GM11168 (cell line): Measurements from ENCODE around the gene DCT.
"Not testable (repeated sequence)": the region's sequence is repeated elsewhere in the genome, so short reads cannot be mapped to it uniquely, and the experiment has no call there.

ENCODE experiments used
- in situ Hi-C: fragments of 300-500 bp; cut with MboI; formaldehyde crosslinking; loops from one replicate; pipeline ENCODE4 v1.12.0; 2022; ENCODE audit warnings: low sequenced_read_pairs; ENCODE audit not compliant: unreplicated experiment

DCT gene

GRCh38 chr13:94479616-94480015, at the start of gene DCT:
TSS of gene DCT (minus strand) at chr13:94479682. CDS start at chr13:94479255, 427 bp downstream.
- in situ Hi-C loops: no loop called here

- in situ Hi-C loops: not testable (repeated sequence)
Measured at GRCh38 chr13:94526956-94527355, 47.5 kb upstream of the DCT start.

GRCh38 chr13:94525781-94526180, 46.3 kb upstream of the DCT start:
- in situ Hi-C loops: no loop called here

- in situ Hi-C loops: no loop called here
Measured at GRCh38 chr13:94524407-94524806, 44.9 kb upstream of the DCT start.

- in situ Hi-C loops: no loop called here
Measured at GRCh38 chr13:94520001-94520400, 40.5 kb upstream of the DCT start.

DNA sequence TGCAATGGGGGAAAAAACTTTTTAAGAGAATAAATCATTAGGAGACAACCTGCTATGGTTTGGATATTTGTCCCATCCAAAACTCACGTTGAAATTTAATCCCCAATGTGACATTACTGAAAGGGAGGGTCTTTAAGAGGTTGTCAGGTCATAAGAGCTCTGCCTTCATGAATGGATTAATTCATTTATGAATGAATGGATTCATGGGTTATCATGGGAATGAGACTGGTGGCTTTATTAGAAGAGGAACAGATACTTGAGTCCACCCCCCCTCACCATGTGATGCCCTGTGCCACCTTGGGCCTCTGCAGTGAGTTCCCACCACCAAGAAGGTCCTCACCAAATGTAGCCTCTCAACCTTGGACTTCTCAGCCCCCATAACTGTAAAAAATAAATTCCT, 37.0 kb upstream of the DCT start:
- in situ Hi-C loops: no loop called here

DNA sequence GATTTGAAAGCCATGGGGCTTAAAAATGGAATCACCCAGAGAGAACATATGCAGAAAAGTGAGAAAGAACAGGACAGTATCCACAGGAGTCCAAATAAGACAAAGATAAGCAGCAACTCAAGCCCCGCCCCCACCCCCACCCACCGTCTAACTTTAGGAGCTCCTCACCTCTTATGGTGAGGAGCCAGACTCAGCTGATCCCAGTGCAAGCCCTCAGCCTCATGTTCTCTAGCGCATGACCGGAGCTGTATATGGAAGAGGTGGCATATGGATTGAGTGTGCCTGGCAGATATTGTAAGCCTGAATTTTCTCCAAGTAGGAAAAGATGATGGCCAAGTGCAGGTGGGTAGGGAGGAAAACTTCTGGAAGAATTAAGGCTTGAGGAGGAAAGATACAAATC, 36.4 kb upstream of the DCT start:
- in situ Hi-C loops: no loop called here

DNA sequence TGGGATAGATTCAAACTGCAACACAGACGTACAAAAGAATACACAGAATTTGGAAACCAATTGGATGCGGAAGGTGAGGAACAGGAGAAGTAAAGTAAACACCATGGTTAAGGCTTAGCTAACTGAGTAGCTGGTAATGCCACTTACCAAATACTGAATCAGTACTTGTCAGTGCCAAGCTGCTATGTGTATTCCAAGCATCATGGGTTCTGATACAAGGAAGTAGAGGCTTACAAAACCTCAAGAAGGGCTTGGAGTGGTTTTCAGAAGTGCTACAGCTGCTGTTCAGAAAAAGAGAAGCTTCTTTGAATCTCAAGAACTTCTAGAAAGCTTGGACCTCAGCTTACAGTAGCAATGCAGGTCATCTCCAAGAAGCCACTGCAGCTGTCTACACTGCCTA, 35.9 kb upstream of the DCT start:
- in situ Hi-C loops: no loop called here

DNA sequence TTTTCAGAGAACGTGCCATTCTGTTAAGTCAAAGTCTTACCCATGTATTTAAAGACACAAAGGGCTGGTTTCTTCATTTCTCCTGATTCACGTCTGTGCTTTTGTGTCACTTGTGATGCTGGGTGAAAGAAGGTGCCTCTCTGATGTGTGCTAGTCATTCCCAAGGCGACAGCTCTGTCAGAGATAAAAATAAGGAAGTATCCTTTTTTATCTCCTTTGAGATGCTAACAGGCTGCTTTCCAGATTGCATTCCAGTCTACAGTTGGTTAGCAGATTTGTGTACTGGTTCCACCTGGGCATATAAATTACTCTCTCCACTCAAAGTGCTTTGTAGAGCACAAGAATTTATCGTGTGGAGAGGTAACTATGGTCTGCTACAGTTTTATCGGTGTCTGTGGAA, 33.5 kb upstream of the DCT start:
- in situ Hi-C loops: no loop called here

- in situ Hi-C loops: no loop called here
Measured at GRCh38 chr13:94505730-94506129, 26.2 kb upstream of the DCT start.

- in situ Hi-C loops: no loop called here
Measured at GRCh38 chr13:94503851-94504250, 24.4 kb upstream of the DCT start.

DNA sequence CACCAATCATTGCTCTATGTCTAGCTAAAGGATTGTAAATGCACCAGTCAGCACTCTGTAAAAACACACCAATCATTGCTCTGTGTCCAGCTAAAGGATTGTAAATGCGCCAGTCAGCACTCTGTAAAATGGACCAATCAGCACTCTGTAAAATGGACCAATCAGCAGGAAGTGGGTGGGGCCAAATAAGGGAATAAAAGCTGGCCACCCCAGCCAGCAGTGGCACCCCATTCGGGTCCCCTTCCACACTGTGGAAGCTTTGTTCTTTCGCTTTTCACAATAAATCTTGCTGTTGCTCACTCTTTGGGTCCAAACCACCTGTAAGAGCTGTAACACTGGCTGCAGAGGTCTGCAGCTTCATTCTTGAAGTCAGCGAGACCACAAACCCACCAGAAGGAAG, 19.3 kb upstream of the DCT start:
- in situ Hi-C loops: not testable (repeated sequence)

DNA sequence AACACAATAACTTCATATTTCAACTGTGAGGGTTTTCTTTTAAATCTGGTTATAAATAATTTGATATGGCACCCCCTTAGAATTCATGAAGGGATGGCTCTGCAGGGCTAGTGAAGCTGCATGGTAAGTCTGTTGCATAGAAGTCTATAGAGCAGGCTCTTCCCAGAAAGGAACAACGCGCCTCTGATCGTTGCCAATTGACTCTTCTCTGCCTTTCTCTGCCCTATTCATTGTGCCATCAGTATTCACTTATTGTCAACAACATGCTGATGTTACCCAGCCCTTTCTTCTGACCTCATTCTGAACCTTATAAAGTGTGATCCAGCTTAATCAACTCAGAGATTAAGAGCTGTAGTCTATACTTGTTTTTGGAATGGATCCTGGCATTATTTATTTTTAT, 16.3 kb upstream of the DCT start:
- in situ Hi-C loops: no loop called here

DNA sequence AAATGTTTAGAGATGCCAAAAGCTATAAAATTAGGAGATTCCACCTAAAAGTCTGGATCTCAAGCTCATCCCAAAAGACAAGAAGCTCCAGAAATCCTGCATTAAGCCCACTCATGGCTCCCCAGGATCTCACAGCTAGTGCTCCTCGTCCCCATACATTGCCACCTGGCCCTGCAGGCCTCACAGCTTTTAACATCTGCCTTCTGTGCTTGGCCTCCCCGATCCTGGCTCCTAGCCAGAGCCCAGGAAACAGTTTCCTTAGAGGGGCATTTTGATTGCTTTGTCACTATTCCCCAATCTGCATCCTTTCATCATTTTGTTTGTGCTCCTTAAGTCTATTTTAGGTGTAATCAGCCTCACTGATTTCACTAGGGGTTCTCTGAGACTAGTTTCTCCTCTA, 14.5 kb upstream of the DCT start:
- in situ Hi-C loops: no loop called here

GRCh38 chr13:94487043-94487442, 7.6 kb upstream of the DCT start:
- in situ Hi-C loops: no loop called here

GRCh38 chr13:94483970-94484369, 4.5 kb upstream of the DCT start:
- in situ Hi-C loops: no loop called here

- in situ Hi-C loops: no loop called here
Measured at GRCh38 chr13:94481941-94482340, 2.5 kb upstream of the DCT start.

DNA sequence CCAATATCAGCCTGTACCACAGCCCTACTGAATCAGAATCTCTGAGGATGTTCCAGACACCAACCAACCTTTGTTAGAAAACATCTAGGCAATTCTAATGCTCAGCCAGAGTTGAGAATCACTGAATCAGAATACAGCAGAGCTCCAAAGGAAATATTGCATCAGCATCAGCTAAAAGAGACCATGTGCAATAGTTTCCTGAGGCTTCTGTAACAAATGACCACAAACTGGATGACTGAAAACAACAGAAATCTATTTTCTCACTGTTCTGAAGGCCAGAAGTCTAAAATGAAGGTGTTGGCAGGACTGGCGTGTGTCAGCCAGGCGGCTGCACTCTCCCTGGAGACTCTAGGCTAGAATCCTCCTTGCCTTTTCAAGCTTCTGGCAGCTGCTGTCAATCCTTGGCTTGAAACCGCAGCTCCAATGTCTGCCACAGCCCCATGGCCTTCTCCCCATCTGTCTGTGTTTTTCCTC, 1.2 kb upstream of the DCT start:
- in situ Hi-C loops: no loop called here

- in situ Hi-C loops: no loop called here
Measured at GRCh38 chr13:94478913-94479312, 569 bp downstream of the DCT start.

GRCh38 chr13:94470126-94470525, 9.4 kb downstream of the DCT start:
- in situ Hi-C loops: no loop called here

- in situ Hi-C loops: no loop called here
Measured at GRCh38 chr13:94464771-94465170, 14.7 kb downstream of the DCT start.

DNA sequence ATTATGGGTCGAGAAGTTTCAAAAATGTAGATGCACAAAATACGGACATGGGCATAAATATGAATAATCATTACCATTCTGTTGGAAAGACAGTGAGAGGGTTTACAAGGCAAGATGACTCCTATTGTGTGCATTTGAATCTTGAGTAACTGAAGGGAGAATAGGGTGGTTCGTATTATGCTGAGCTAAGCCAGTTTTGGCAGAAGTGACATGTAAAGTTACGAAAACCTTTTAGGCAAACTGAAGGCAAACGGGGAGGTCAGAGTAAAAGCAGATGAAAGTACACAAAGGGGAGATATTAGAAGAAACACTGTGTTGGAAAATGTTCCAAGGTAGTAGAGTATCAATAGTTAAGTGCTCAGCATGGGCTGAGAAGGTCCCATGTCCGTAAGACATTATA, 16.8 kb downstream of the DCT start:
- in situ Hi-C loops: no loop called here

- in situ Hi-C loops: no loop called here
Measured at GRCh38 chr13:94459116-94459515, 20.4 kb downstream of the DCT start.
